Mesenteric fat pad (tissue), 1 donor: ENCODE results near the gene FAM13A. TPM values are rescaled to one million over a fixed set of nuclear protein-coding genes. Genes with fewer than 3 reads are reported as not detected.
"Not testable (repeated sequence)": the region's sequence is repeated elsewhere in the genome, so short reads cannot be mapped to it uniquely, and the experiment has no call there.

Experiments
- DNase-seq: peaks from one replicate; pipeline ENCODE4 v3.0.0-alpha.2; 2020; ENCODE audit warnings: low spot score
- total RNA-seq: library from RNA; stranded (reverse); fragmentation: NEBNext Ultra II Directional; extraction: Animal tissue kit (Norgen Biotek cat#: 25700); gene quantifications from one replicate; pipeline ENCODE4 v1.2.1, GENCODE V29; 2021
- donor health status: DM: yes; HTN: yes; CAD: no.

The FAM13A gene
- total RNA-seq, 1 donor from 2014 or later: 29.6 TPM

- DNase-seq: no peak
These were observed 149.5 kb downstream of the FAM13A start for GRCh38 chr4:88907478-88907877.

GRCh38 chr4:88904240-88904639, 152.7 kb downstream of the FAM13A start:
- DNase-seq: not testable (repeated sequence)

GRCh38 chr4:88900432-88900831, 156.6 kb downstream of the FAM13A start:
- DNase-seq: no peak

GRCh38 chr4:88897752-88898151, 159.2 kb downstream of the FAM13A start:
- DNase-seq: no peak

GRCh38 chr4:88897180-88897579, 159.8 kb downstream of the FAM13A start:
- DNase-seq: no peak

GRCh38 chr4:88893961-88894360, 163.0 kb downstream of the FAM13A start:
- no peak for DNase-seq

- no peak for DNase-seq
These were observed 164.3 kb downstream of the FAM13A start for GRCh38 chr4:88892646-88893045.

- no peak for DNase-seq
These were observed 165.3 kb downstream of the FAM13A start for GRCh38 chr4:88891636-88892035.

- not testable (repeated sequence) for DNase-seq
These were observed 169.6 kb downstream of the FAM13A start for GRCh38 chr4:88887409-88887808.

- no peak for DNase-seq
These were observed 175.8 kb downstream of the FAM13A start for GRCh38 chr4:88881227-88881569.

GRCh38 chr4:88880501-88881226, 176.3 kb downstream of the FAM13A start:
- DNase-seq: no peak

- DNase-seq: no peak
These were observed 177.0 kb downstream of the FAM13A start for GRCh38 chr4:88879991-88880390.

GRCh38 chr4:88878642-88879041, 178.3 kb downstream of the FAM13A start:
- DNase-seq: no peak

GRCh38 chr4:88870428-88870827, 186.6 kb downstream of the FAM13A start:
- DNase-seq: no peak

GRCh38 chr4:88868510-88868909, 188.5 kb downstream of the FAM13A start:
- no peak for DNase-seq

GRCh38 chr4:88866862-88867550, 190.0 kb downstream of the FAM13A start:
- no peak for DNase-seq

- no peak for DNase-seq
These were observed 191.5 kb downstream of the FAM13A start for GRCh38 chr4:88865466-88865865.

GRCh38 chr4:88865046-88865445, 191.9 kb downstream of the FAM13A start:
- no peak for DNase-seq

- no peak for DNase-seq
These were observed 196.4 kb downstream of the FAM13A start for GRCh38 chr4:88860586-88860985.

GRCh38 chr4:88859191-88859812, 197.7 kb downstream of the FAM13A start:
- DNase-seq: no peak

GRCh38 chr4:88858752-88859151, 198.2 kb downstream of the FAM13A start:
- no peak for DNase-seq

GRCh38 chr4:88857588-88857987, 199.4 kb downstream of the FAM13A start:
- DNase-seq: no peak

GRCh38 chr4:88854481-88854880, 202.5 kb downstream of the FAM13A start:
- DNase-seq: no peak
